Measurements from ENCODE around the gene OXT.

DNA sequence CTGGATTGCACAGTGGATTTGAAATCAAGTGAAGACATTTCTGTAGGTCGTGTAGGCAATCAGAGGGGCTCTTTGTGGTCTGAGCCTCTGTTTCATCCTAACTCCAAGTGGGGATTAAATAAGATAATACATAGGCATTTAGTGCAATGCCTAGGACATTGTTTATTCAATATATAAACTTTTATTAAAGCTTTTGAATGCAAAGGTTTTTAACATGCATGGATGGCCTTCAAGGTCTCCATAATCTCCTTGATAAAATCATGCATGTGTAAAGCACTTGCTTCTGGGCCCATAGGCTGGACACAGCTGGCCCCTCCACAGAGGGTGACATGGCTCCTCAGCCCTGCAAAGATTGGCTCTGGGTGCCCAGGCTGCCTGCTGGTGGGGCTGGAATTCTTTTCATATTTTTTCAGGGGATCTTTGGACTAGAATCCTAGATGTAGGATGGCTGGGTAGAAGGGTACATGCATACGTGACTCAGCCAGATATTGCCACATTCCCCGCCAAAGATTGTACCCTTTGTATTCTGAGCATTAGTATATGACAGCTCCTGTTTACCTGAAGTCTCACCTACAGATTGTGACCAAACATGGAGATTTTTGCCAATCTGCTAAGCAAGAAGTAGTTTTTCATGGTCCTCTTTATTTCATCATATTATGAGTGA is 32.1 kb downstream of the OXT start:
- TF ChIP-seq, protein P1, sequence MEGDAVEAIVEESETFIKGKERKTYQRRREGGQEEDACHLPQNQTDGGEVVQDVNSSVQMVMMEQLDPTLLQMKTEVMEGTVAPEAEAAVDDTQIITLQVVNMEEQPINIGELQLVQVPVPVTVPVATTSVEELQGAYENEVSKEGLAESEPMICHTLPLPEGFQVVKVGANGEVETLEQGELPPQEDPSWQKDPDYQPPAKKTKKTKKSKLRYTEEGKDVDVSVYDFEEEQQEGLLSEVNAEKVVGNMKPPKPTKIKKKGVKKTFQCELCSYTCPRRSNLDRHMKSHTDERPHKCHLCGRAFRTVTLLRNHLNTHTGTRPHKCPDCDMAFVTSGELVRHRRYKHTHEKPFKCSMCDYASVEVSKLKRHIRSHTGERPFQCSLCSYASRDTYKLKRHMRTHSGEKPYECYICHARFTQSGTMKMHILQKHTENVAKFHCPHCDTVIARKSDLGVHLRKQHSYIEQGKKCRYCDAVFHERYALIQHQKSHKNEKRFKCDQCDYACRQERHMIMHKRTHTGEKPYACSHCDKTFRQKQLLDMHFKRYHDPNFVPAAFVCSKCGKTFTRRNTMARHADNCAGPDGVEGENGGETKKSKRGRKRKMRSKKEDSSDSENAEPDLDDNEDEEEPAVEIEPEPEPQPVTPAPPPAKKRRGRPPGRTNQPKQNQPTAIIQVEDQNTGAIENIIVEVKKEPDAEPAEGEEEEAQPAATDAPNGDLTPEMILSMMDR (IDR thresholded peaks at IDR 0.05), result no peak
- TF ChIP-seq POLR2A (IDR thresholded peaks at IDR 0.05) (no peak), EP300 (IDR thresholded peaks at IDR 0.05) (no peak)
